ENCODE measurements around the gene ZNF681.
"Not testable (repeated sequence)": the region's sequence is repeated elsewhere in the genome, so short reads cannot be mapped to it uniquely, and the experiment has no call there.

Gene ZNF681

GRCh38 chr19:23699521-23699860 is 59.2 kb downstream of the ZNF681 start:
- intact Hi-C loops (cut with micrococcal nuclease): no loop called here
- no peak overlapping the region for H3K4me3 Mint-ChIP-seq
- H3K9me3 Mint-ChIP-seq: peaks cover 89% of the 10 kb centered on the region
- H3K4me1 Mint-ChIP-seq (ENCODE audit: low read depth): no peaks in the 10 kb centered on the region
- H3K36me3 Mint-ChIP-seq (ENCODE audit: low read depth): no peaks in the 10 kb centered on the region
- H3K27ac Mint-ChIP-seq: no peak overlapping the region
- H3K27me3 Mint-ChIP-seq: no peaks in the 10 kb centered on the region

- no peaks in the 10 kb centered on the region for H3K36me3 Mint-ChIP-seq (ENCODE audit: low read depth)
- peaks cover 86% of the 10 kb centered on the region for H3K9me3 Mint-ChIP-seq
- no peak overlapping the region for H3K27ac Mint-ChIP-seq
- no peaks in the 10 kb centered on the region for H3K27me3 Mint-ChIP-seq
- H3K4me3 Mint-ChIP-seq: no peak overlapping the region
- no peaks in the 10 kb centered on the region for H3K4me1 Mint-ChIP-seq (ENCODE audit: low read depth)
- intact Hi-C loops (cut with micrococcal nuclease): no loop called here
These were observed 59.8 kb downstream of the ZNF681 start for GRCh38 chr19:23698711-23699520.

GRCh38 chr19:23692937-23693336 is 65.8 kb downstream of the ZNF681 start:
- H3K27me3 Mint-ChIP-seq; intact Hi-C loops (cut with micrococcal nuclease); H3K36me3 Mint-ChIP-seq (ENCODE audit: low read depth); H3K4me3 Mint-ChIP-seq; H3K27ac Mint-ChIP-seq; H3K4me1 Mint-ChIP-seq (ENCODE audit: low read depth): not testable (repeated sequence)
- H3K9me3 Mint-ChIP-seq: peaks cover 36% of the 10 kb centered on the region

Measured in dendritic cell treated with granulocyte-macrophage colony-stimulating factor and Interleukin-4, amounts not matched to agents 40 ng/mL and 50 ng/mL, for 4 days (primary cell).